Psoas muscle (tissue), 8 donors: ENCODE data around the gene SMDT1. TPM values are rescaled to one million over a fixed set of nuclear protein-coding genes. Genes with fewer than 3 reads are reported as not detected.
"Not testable (repeated sequence)": the region's sequence is repeated elsewhere in the genome, so short reads cannot be mapped to it uniquely, and the experiment has no call there.

Experiments
- ATAC-seq, 4 donors: fragments of 200-7000 bp; cut with Tn5 transposase; one replicate each; pipeline ENCODE4 v1.9.1; 2020; ENCODE audit warnings: moderate library complexity in 3 of 4, mild to moderate bottlenecking in 2 of 4
- DNase-seq, 2 donors: peaks; one replicate each; pipeline ENCODE4 v3.0.0-alpha.2; 2020
- H3K27ac ChIP-seq: fragments of 200-600 bp; one replicate; pipeline ENCODE4 v1.8.0; 2022
- H3K27me3 ChIP-seq, 3 donors: fragments of 200-600 bp in 1 of 3; one replicate each; pipeline versions ENCODE4 v1.6.1 to v1.8.0; 2013 to 2022; ENCODE audit warnings: low read length in 2 of 3, mild to moderate bottlenecking in 2 of 3, moderate library complexity in 1 of 3; ENCODE audit not compliant: insufficient read depth in 3 of 3
- H3K36me3 ChIP-seq, 2 donors: fragments of 200-600 bp in 1 of 2; one replicate each; pipeline versions ENCODE4 v1.6.1 to v1.8.0; 2013 to 2022; ENCODE audit warnings: low read depth in 1 of 2, mild to moderate bottlenecking in 1 of 2, moderate library complexity in 1 of 2; ENCODE audit not compliant: insufficient read depth in 1 of 2
- H3K4me1 ChIP-seq: fragments of 200-600 bp; one replicate; pipeline ENCODE4 v1.8.0; 2022
- H3K4me3 ChIP-seq: fragments of 200-600 bp; one replicate; pipeline ENCODE4 v1.8.0; 2022; ENCODE audit warnings: mild to moderate bottlenecking
- H3K9me3 ChIP-seq: fragments of 200-600 bp; one replicate; pipeline ENCODE4 v1.8.0; 2022
- CTCF ChIP-seq: fragments of 200-600 bp; IDR thresholded peaks from one replicate; pipeline ENCODE4 v1.8.0; 2022; ENCODE audit warnings: antibody characterized with exemption
- WGBS, 3 donors: extraction: QIAGEN DNeasy Blood & Tissue Kit; methylation state at CpG; one replicate each; pipeline versions ENCODE4 v1.1.6 to v1.1.7; 2013; 5-methylcytosine and 5-hydroxymethylcytosine counted together
- intact Hi-C, 2 donors: fragments of 100-400 bp; cut with DNase I; formaldehyde crosslinking; loops; one replicate each; pipeline versions ENCODE4 v1.11.0 to v1.14.2; 2022
- polyA plus RNA-seq, 3 donors: library from polyadenylated mRNA; stranded (reverse); fragments of 200-250 nt; gene quantifications; one replicate each; pipeline ENCODE4 v1.2.3, GENCODE V29; 2013
- total RNA-seq, 4 donors: library from RNA; stranded (reverse); fragmentation: NEBNext Ultra II Directional in 2 of 4; extraction: Animal tissue kit (Norgen Biotek cat#: 25700) in 2 of 4; gene quantifications; one replicate each; pipeline versions ENCODE4 v1.2.1 to v1.2.4, GENCODE V29; 2021 to 2023
- donor health status: healthy with polysubstance abuse.
- donor health status: DM: no; HTN: no; CAD: no; lungs with moderate emphysema.
- donor health status: Bipolar disorder and iron deficiency.
- donor health status: healthy.
- donor health status: DM: yes; HTN: yes; CAD: no.
- donor health status: DM: no; HTN: no; CAD: no.
- donor health status: DM: no; HTN: no; CAD: no.
- donor health status: DM: yes; HTN: yes; CAD: no.

The SMDT1 gene
- total and polyA plus RNA-seq, 7 donors = 117 to 198 (median 136) TPM

GRCh38 chr22:42091455-42091782, 11.9 kb downstream of the SMDT1 start:
- intact Hi-C loops = loop anchor here (2.0 to 5.0 kb wide), 2 partner anchors 345 to 346 kb away; no protein-coding TSS in a partner anchor
- ATAC-seq (no peak), DNase-seq (no peak)
- 30 to 33% (median 32%) methylated on average over 7 of the region's 7 CpGs for WGBS, 3 donors
- Histone ChIP-seq H3K36me3 (peaks cover 2 to 17% of the 10 kb centered on the region in 2 donors), H3K27ac (peak overlapping the region; percentile 98), H3K4me1 (peaks cover 22% of the 10 kb centered on the region), H3K27me3 (no peaks in the 10 kb centered on the region), H3K9me3 (no peaks in the 10 kb centered on the region), H3K4me3 (peak overlapping the region; percentile 93)
- no peak for TF ChIP-seq CTCF

- H3K27me3 ChIP-seq = no peaks in the 10 kb centered on the region
- H3K9me3 ChIP-seq = peaks cover 19% of the 10 kb centered on the region
- DNase-seq (no peak), ATAC-seq (no peak)
- H3K36me3 ChIP-seq = peaks cover 0 to 5% of the 10 kb centered on the region in 2 donors
- 95 to 98% (median 97%) methylated on average over 3 of the region's 3 CpGs for WGBS, 3 donors
- no peak overlapping the region for H3K4me3 ChIP-seq
- intact Hi-C loops = no loop called here
- no peak for TF ChIP-seq CTCF
- no peak overlapping the region for H3K27ac ChIP-seq
- no peaks in the 10 kb centered on the region for H3K4me1 ChIP-seq
Measured at GRCh38 chr22:42101199-42101598, 21.7 kb downstream of the SMDT1 start.

- H3K36me3 ChIP-seq, H3K27me3 ChIP-seq, H3K4me3 ChIP-seq, intact Hi-C loops, ATAC-seq, DNase-seq, H3K27ac ChIP-seq, H3K4me1 ChIP-seq: not testable (repeated sequence)
- 94 to 97% (median 96%) methylated on average over 6 of the region's 6 CpGs for WGBS, 3 donors
- H3K9me3 ChIP-seq = peaks cover 19% of the 10 kb centered on the region
Measured at GRCh38 chr22:42104332-42104860, 24.9 kb downstream of the SMDT1 start.

- no peaks in the 10 kb centered on the region for H3K4me1 ChIP-seq
- no peaks in the 10 kb centered on the region for H3K36me3 ChIP-seq
- H3K27me3 ChIP-seq = no peaks in the 10 kb centered on the region
- no peak for DNase-seq
- TF ChIP-seq CTCF = no peak
- 71 to 76% (median 75%) methylated on average over 18 of the region's 18 CpGs for WGBS, 3 donors
- H3K27ac ChIP-seq = no peak overlapping the region
- peaks cover 5% of the 10 kb centered on the region for H3K9me3 ChIP-seq
- intact Hi-C loops = no loop called here
- ATAC-seq = no peak
- no peak overlapping the region for H3K4me3 ChIP-seq
Measured at GRCh38 chr22:42108848-42109247, 29.3 kb downstream of the SMDT1 start.

GRCh38 chr22:42111798-42112197, 32.3 kb downstream of the SMDT1 start:
- Histone ChIP-seq H3K4me1 (peaks cover 3% of the 10 kb centered on the region), H3K36me3 (no peaks in the 10 kb centered on the region), H3K4me3 (no peak overlapping the region), H3K9me3 (no peaks in the 10 kb centered on the region), H3K27me3 (no peaks in the 10 kb centered on the region), H3K27ac (no peak overlapping the region)
- intact Hi-C loops = loop anchor here (2.0 to 5.0 kb wide), 2 partner anchors 19 to 144 kb away; partner anchors contain the start of gene SEPTIN3 (in 1 of the 2)
- WGBS, 3 donors = 52 to 82% (median 58%) methylated on average over 4 of the region's 4 CpGs
- ATAC-seq = no peak
- no peak for DNase-seq
- no peak for TF ChIP-seq CTCF

- intact Hi-C loops = loop anchor here (2.0 to 5.0 kb wide), 2 partner anchors 20 to 145 kb away; partner anchors contain the start of gene SEPTIN3 (in 1 of the 2)
- WGBS, 3 donors = 24 to 36% (median 26%) methylated on average over 2 to 4 of the region's 4 CpGs
- ATAC-seq = not testable (repeated sequence)
Measured at GRCh38 chr22:42112793-42113192, 33.3 kb downstream of the SMDT1 start.

More at GRCh38 chr22:42112793-42113192, 33.3 kb downstream of the SMDT1 start:
- H3K36me3 ChIP-seq, DNase-seq, H3K27me3 ChIP-seq, H3K9me3 ChIP-seq, H3K4me3 ChIP-seq, H3K27ac ChIP-seq, H3K4me1 ChIP-seq: not testable (repeated sequence)
